B cell (primary cell): ENCODE measurements around the gene CLCN2. TPM values are rescaled to one million over a fixed set of nuclear protein-coding genes. Genes with fewer than 3 reads are reported as not detected.

Experiments
- ATAC-seq: fragments of 200-7000 bp; cut with Tn5 transposase; one replicate; pipeline ENCODE4 v1.10.0; 2021; ENCODE audit warnings: low read depth, mild to moderate bottlenecking, moderate number of reproducible peaks, moderate library complexity
- CTCF ChIA-PET: fragments of 350-600 bp; sonication (Branson Sonifier 250); formaldehyde crosslinking; loops from one replicate; lab custom pipeline; 2021; ENCODE audit warnings: antibody characterized with exemption, inconsistent platforms; lab: Charles Lee
- POLR2A ChIA-PET: fragments of 350-600 bp; sonication (Branson Sonifier 250); formaldehyde crosslinking; loops from one replicate; lab custom pipeline; 2021; ENCODE audit warnings: antibody characterized with exemption; lab: Charles Lee
- DNase-seq: peaks from one replicate; pipeline ENCODE4 v3.0.0; 2013
- H2AFZ ChIP-seq: 2 replicates; pipeline ENCODE4 v1.6.1; 2012; ENCODE audit warnings: mild to moderate bottlenecking, low read depth, low read length; ENCODE audit not compliant: insufficient read depth, poor library complexity, severe bottlenecking
- H3K27ac ChIP-seq, 2 donors: 1 replicate in 1 of 2; 2 replicates in 1 of 2; pipeline ENCODE4 v1.5.1; 2012 to 2013; ENCODE audit warnings: low read length in 2 of 2, mild to moderate bottlenecking in 2 of 2, moderate library complexity in 1 of 2
- H3K27me3 ChIP-seq, 4 experiments: fragments of 200-600 bp in 1 of 4; sonication (generic) in 1 of 4; replicated peaks in 1 of 4; 1 replicate in 2 of 4; 2 replicates in 2 of 4; pipeline versions ENCODE4 v1.6.1 to v1.7.0; 2013 to 2016; ENCODE audit warnings: low read length in 3 of 4, mild to moderate bottlenecking in 2 of 4, mixed read lengths in 1 of 4, moderate library complexity in 1 of 4; ENCODE audit not compliant: insufficient read depth in 4 of 4, control insufficient read depth in 3 of 4; ENCODE audit errors: control extremely low read depth in 1 of 4
- H3K36me3 ChIP-seq, 2 experiments: replicated peaks in 1 of 2; 1 replicate in 1 of 2; 2 replicates in 1 of 2; pipeline versions ENCODE4 v1.6.1 to v1.7.1; 2013; ENCODE audit warnings: low read length in 1 of 2; ENCODE audit not compliant: insufficient read depth in 2 of 2, control insufficient read depth in 1 of 2; ENCODE audit errors: control extremely low read depth in 1 of 2, extremely low read depth in 1 of 2
- H3K4me1 ChIP-seq, 2 donors: fragments of 200-600 bp in 1 of 2; sonication (generic) in 1 of 2; 1 replicate in 1 of 2; 2 replicates in 1 of 2; pipeline versions ENCODE4 v1.5.1 to v1.6.1; 2013 to 2017; ENCODE audit warnings: low read length in 2 of 2; ENCODE audit not compliant: control insufficient read depth in 2 of 2, insufficient read depth in 2 of 2
- H3K4me2 ChIP-seq: replicated peaks from 2 replicates; pipeline ENCODE3; 2012; ENCODE audit warnings: mild to moderate bottlenecking, low read depth, low read length; ENCODE audit not compliant: poor library complexity, severe bottlenecking
- H3K4me3 ChIP-seq, 5 experiments: fragments of 200-600 bp in 1 of 5; sonication (generic) in 1 of 5; 1 replicate in 3 of 5; 2 replicates in 2 of 5; pipeline versions ENCODE4 v1.5.1 to v1.7.0; 2011 to 2016; ENCODE audit warnings: low read length in 4 of 5, mild to moderate bottlenecking in 4 of 5, low read depth in 2 of 5, control low read depth in 1 of 5, moderate library complexity in 1 of 5; ENCODE audit not compliant: insufficient read depth in 1 of 5; ENCODE audit errors: control extremely low read depth in 1 of 5, extremely low read depth in 1 of 5
- H3K79me2 ChIP-seq: fragments of 200-600 bp; sonication (generic); one replicate; pipeline ENCODE4 v1.6.0; 2016; ENCODE audit warnings: low read length; ENCODE audit not compliant: control insufficient read depth, insufficient read depth
- H3K9ac ChIP-seq: fragments of 200-600 bp; sonication (generic); 2 replicates; pipeline ENCODE4 v1.6.1; 2017; ENCODE audit warnings: mild to moderate bottlenecking, low read length, moderate library complexity
- H3K9me3 ChIP-seq, 3 donors: one replicate each; pipeline versions ENCODE4 v1.6.1 to v1.7.1; 2013; ENCODE audit warnings: low read length in 2 of 3; ENCODE audit not compliant: control insufficient read depth in 2 of 3, insufficient read depth in 1 of 3; ENCODE audit errors: control extremely low read depth in 1 of 3
- H4K20me1 ChIP-seq: 2 replicates; pipeline ENCODE4 v1.6.0; 2012; ENCODE audit warnings: mild to moderate bottlenecking, low read length; ENCODE audit not compliant: insufficient read depth, control insufficient read depth, poor library complexity, severe bottlenecking
- H3K27ac Mint-ChIP-seq: one replicate; pipeline ENCODE4 v1.8.0; 2021; ENCODE audit warnings: mixed read lengths
- H3K27me3 Mint-ChIP-seq: one replicate; pipeline ENCODE4 v1.8.0; 2021; ENCODE audit warnings: mixed read lengths
- H3K4me1 Mint-ChIP-seq: one replicate; pipeline ENCODE4 v1.8.0; 2021; ENCODE audit warnings: mixed read lengths
- H3K4me3 Mint-ChIP-seq: one replicate; pipeline ENCODE4 v1.8.0; 2021; ENCODE audit warnings: mixed read lengths
- H3K9me3 Mint-ChIP-seq: one replicate; pipeline ENCODE4 v1.8.0; 2022; ENCODE audit warnings: mixed read lengths; ENCODE audit not compliant: insufficient read depth
- CTCF ChIP-seq: fragments of 200-600 bp; IDR thresholded peaks from one replicate; pipeline ENCODE4 v1.8.0; 2022; ENCODE audit warnings: antibody characterized with exemption, mild to moderate bottlenecking
- EZH2 ChIP-seq: IDR thresholded peaks from 2 replicates; pipeline ENCODE4 v1.6.1; 2012; ENCODE audit warnings: borderline replicate concordance, low read depth, mild to moderate bottlenecking, moderate library complexity, low read length; ENCODE audit not compliant: insufficient read depth, poor library complexity, severe bottlenecking
- WGBS: methylation state at CpG from one replicate; pipeline ENCODE4 v1.1.5; 2013; ENCODE audit warnings: missing lambda C conversion rate; ENCODE audit not compliant: insufficient coverage; 5-methylcytosine and 5-hydroxymethylcytosine counted together
- intact Hi-C: fragments of 100-400 bp; cut with micrococcal nuclease; formaldehyde crosslinking; loops from one replicate; pipeline ENCODE4 v1.10.0; 2022
- polyA plus RNA-seq: library from polyadenylated mRNA; depleted of rRNA; stranded (reverse); fragments of >200 nt; gene quantifications from 2 replicates; pipeline ENCODE4 v1.2.3, GENCODE V29; 2012
- total RNA-seq, 2 donors: library from RNA; stranded (reverse); fragments of 120-200 nt in 1 of 2; gene quantifications; 1 replicate in 1 of 2; 2 replicates in 1 of 2; pipeline versions ENCODE4 v1.2.3 to v1.2.4, GENCODE V29; 2013 to 2022

The CLCN2 gene
- total and polyA plus RNA-seq, 2 donors (not counting 1 experiment from before 2014, with no cell fraction given): 6.1 to 8.1 TPM

- Histone ChIP-seq H3K9me3 (no peaks in the 10 kb centered on the region), H3K36me3 (peaks cover 1 to 55% of the 10 kb centered on the region in 2 experiments), H3K4me3 (no peak overlapping the region), H4K20me1 (no peaks in the 10 kb centered on the region), H3K4me1 (peaks cover 14 to 23% of the 10 kb centered on the region in 2 donors), H3K9ac (no peak overlapping the region), H3K27me3 (peaks cover 0 to 3% (median 0%) of the 10 kb centered on the region in 4 experiments), H3K27ac (peak overlapping the region; percentile 16 to 93), H2AFZ (no peak overlapping the region), H3K79me2 (peaks cover 19% of the 10 kb centered on the region), H3K4me2 (no peak overlapping the region)
- POLR2A ChIA-PET: no interaction called here
- no peak for ATAC-seq
- Mint-ChIP-seq H3K27me3 (no peaks in the 10 kb centered on the region), H3K27ac (peak overlapping the region; percentile 39), H3K9me3 (no peaks in the 10 kb centered on the region), H3K4me3 (no peak overlapping the region), H3K4me1 (peaks cover 27% of the 10 kb centered on the region)
- no peak for TF ChIP-seq EZH2
- no peak for TF ChIP-seq CTCF
- DNase-seq: no peak
- intact Hi-C loops: loop anchor here (2.0 kb wide), 1 partner anchor 35 kb away; the partner anchor contains the start of gene PSMD2
- WGBS: 92% methylated on average over 3 of the region's 3 CpGs
- CTCF ChIA-PET: no interaction called here
Observed at GRCh38 chr3:184333700-184334099, 27.7 kb downstream of the CLCN2 start.

GRCh38 chr3:184333190-184333589 is 28.2 kb downstream of the CLCN2 start:
- Histone ChIP-seq H3K4me3 (no peak overlapping the region), H3K27ac (peak overlapping the region in 1 of 2 donors; percentile 93), H3K9me3 (no peaks in the 10 kb centered on the region), H3K27me3 (peaks cover 0 to under 1% (median 0%) of the 10 kb centered on the region in 4 experiments), H3K4me1 (peaks cover 14 to 19% of the 10 kb centered on the region in 2 donors), H3K36me3 (peaks cover 1 to 60% of the 10 kb centered on the region in 2 experiments), H3K9ac (no peak overlapping the region), H3K4me2 (no peak overlapping the region), H4K20me1 (no peaks in the 10 kb centered on the region), H3K79me2 (peaks cover 16% of the 10 kb centered on the region), H2AFZ (no peak overlapping the region)
- DNase-seq (no peak), ATAC-seq (no peak)
- H3K9me3 Mint-ChIP-seq: no peaks in the 10 kb centered on the region
- POLR2A ChIA-PET: no interaction called here
- H3K27ac Mint-ChIP-seq: no peak overlapping the region
- TF ChIP-seq CTCF (no peak), EZH2 (no peak)
- 96% methylated on average over 6 of the region's 6 CpGs for whole genome bisulfite sequencing
- intact Hi-C loops: no loop called here
- CTCF ChIA-PET: no interaction called here
- peaks cover 25% of the 10 kb centered on the region for H3K4me1 Mint-ChIP-seq
- no peak overlapping the region for H3K4me3 Mint-ChIP-seq
- no peaks in the 10 kb centered on the region for H3K27me3 Mint-ChIP-seq
